Ishikawa (cell line): ENCODE results near the gene SSU72.
A peak's percentile ranks its signal among the peaks of the same experiment; 100 is the strongest.

Source experiments
- CEBPB ChIP-seq: IDR thresholded peaks from 2 replicates; pipeline ENCODE4 v1.6.1; 2012
- CREB1 ChIP-seq: IDR thresholded peaks from 2 replicates; pipeline ENCODE4 v1.6.1; 2012; ENCODE audit warnings: low read depth
- EGR1 ChIP-seq: IDR thresholded peaks from 2 replicates; pipeline ENCODE4 v1.6.1; 2012
- EP300 ChIP-seq: IDR thresholded peaks from 2 replicates; pipeline ENCODE4 v1.6.1; 2012; ENCODE audit warnings: borderline replicate concordance
- FOXM1 ChIP-seq: IDR thresholded peaks from 2 replicates; pipeline ENCODE4 v1.6.1; 2012; ENCODE audit warnings: low read depth, borderline replicate concordance
- NFIC ChIP-seq: IDR thresholded peaks from 2 replicates; pipeline ENCODE4 v1.6.1; 2012
- RAD21 ChIP-seq: IDR thresholded peaks from 2 replicates; pipeline ENCODE4 v1.6.1; 2012; ENCODE audit warnings: low read depth
- TAF1 ChIP-seq: IDR thresholded peaks from 2 replicates; pipeline ENCODE4 v1.6.1; 2012; ENCODE audit warnings: low read depth, mild to moderate bottlenecking
- TCF12 ChIP-seq: IDR thresholded peaks from 2 replicates; pipeline ENCODE4 v1.6.1; 2012; ENCODE audit warnings: low read depth
- TEAD4 ChIP-seq: IDR thresholded peaks from 2 replicates; pipeline ENCODE4 v1.6.1; 2012
- YY1 ChIP-seq: IDR thresholded peaks from 2 replicates; pipeline ENCODE4 v1.6.1; 2012; ENCODE audit warnings: low read depth
- ZBTB7A ChIP-seq: IDR thresholded peaks from 2 replicates; pipeline ENCODE4 v1.6.1; 2012; ENCODE audit warnings: low read depth
- TF ChIP-seq, protein P1 (sequence below): IDR thresholded peaks from 2 replicates; pipeline ENCODE4 v1.6.1; 2012; ENCODE audit warnings: low read depth, mild to moderate bottlenecking
- TF ChIP-seq, protein P2 (sequence below): IDR thresholded peaks from 2 replicates; pipeline ENCODE4 v1.6.1; 2012
- TF ChIP-seq, protein P3 (sequence below): IDR thresholded peaks from 2 replicates; pipeline ENCODE4 v1.6.1; 2012

SSU72 gene

DNA sequence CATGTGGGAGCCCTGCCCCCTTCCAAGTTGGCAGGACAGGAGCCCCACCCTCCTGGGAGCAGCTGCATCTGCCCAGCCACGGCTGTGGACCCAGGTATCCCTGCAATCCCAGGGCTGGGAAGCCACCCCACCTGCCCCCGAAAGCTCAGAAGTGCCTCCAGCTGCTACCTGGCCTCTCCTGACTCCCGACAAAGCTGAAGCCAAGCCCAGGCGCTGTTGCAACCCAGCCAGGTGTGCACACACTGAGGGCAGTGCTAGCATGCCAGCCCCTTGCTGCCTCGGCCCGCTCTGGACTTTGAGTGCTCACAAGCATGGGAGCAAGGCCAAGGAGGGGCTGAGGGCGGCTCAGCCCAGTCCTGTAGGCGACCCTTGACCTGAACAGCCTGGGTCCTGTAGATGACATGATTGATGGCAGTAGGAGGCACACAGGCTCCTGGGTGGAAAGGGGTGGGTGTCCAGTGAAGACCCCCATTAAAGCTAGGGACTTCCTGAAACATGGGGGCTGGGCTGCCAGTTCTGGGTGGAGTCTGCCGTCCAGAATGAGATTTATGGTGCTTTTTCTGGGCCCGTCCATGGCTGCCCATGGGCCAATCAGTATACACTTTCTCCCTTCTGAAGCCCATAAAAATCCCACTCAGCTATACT lies 2.8 kb upstream of the SSU72 start:
- TF ChIP-seq NFIC (no peak), EP300 (no peak), ZBTB7A (no peak), TEAD4 (no peak), YY1 (no peak), CREB1 (no peak), CEBPB (no peak), EGR1 (no peak)
- TF ChIP-seq, protein P1, sequence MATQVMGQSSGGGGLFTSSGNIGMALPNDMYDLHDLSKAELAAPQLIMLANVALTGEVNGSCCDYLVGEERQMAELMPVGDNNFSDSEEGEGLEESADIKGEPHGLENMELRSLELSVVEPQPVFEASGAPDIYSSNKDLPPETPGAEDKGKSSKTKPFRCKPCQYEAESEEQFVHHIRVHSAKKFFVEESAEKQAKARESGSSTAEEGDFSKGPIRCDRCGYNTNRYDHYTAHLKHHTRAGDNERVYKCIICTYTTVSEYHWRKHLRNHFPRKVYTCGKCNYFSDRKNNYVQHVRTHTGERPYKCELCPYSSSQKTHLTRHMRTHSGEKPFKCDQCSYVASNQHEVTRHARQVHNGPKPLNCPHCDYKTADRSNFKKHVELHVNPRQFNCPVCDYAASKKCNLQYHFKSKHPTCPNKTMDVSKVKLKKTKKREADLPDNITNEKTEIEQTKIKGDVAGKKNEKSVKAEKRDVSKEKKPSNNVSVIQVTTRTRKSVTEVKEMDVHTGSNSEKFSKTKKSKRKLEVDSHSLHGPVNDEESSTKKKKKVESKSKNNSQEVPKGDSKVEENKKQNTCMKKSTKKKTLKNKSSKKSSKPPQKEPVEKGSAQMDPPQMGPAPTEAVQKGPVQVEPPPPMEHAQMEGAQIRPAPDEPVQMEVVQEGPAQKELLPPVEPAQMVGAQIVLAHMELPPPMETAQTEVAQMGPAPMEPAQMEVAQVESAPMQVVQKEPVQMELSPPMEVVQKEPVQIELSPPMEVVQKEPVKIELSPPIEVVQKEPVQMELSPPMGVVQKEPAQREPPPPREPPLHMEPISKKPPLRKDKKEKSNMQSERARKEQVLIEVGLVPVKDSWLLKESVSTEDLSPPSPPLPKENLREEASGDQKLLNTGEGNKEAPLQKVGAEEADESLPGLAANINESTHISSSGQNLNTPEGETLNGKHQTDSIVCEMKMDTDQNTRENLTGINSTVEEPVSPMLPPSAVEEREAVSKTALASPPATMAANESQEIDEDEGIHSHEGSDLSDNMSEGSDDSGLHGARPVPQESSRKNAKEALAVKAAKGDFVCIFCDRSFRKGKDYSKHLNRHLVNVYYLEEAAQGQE, result no peak
- TF ChIP-seq, protein P2, sequence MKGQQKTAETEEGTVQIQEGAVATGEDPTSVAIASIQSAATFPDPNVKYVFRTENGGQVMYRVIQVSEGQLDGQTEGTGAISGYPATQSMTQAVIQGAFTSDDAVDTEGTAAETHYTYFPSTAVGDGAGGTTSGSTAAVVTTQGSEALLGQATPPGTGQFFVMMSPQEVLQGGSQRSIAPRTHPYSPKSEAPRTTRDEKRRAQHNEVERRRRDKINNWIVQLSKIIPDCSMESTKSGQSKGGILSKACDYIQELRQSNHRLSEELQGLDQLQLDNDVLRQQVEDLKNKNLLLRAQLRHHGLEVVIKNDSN, result no peak

DNA sequence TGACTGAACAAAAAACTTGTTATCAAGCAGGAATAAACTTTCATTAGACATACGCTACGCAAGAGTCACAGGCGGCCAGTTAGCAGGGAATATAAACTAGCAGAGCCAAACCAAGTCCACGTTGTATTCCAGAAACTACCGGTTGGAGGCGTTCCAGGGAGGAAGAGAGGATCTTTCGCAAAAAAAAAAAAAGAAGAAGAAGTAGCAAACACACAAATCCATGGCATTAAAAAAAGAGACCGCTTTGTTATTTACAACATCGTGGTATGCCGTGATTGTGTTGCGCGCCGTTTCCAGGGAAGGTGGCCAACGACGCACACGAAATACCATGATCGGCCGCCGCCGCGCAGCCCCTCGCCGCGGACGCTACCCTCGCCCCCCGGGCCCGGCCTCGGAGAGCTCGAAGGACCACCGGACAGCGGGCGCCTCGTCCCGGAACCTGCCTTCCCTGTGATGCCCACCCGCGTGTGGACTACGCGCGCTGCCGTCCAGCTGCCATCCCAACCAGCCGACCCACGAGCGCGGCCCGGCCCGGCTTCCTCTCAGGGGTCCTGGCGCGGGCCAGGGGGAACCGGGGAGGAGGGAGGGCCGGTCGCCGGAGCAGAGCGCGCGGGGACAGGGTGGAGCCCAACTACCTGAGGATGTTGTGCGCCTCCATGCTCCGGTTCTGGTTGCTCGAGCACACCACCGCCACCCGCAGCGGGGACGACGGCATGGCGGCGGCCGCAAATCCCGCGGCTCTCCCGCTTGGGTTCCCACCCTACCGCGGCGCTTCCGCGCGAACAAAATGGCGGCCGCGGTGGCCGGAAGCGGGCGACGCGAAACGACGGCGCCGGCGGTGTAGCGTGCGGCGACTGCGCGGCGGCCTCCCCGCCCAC lies 581 bp downstream of the SSU72 start:
- no peak for TF ChIP-seq RAD21
- TF ChIP-seq, protein P3, sequence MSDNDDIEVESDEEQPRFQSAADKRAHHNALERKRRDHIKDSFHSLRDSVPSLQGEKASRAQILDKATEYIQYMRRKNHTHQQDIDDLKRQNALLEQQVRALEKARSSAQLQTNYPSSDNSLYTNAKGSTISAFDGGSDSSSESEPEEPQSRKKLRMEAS, result peak; percentile 19
- TF ChIP-seq, protein P2, result no peak
- TF ChIP-seq FOXM1, result no peak
- no peak for TF ChIP-seq CREB1
- TF ChIP-seq ZBTB7A, result no peak; the same call in none of the 2 replicates
- peak; percentile 89 for TF ChIP-seq YY1
- TF ChIP-seq NFIC, result no peak
- no peak for TF ChIP-seq TCF12
- no peak for TF ChIP-seq TEAD4

DNA sequence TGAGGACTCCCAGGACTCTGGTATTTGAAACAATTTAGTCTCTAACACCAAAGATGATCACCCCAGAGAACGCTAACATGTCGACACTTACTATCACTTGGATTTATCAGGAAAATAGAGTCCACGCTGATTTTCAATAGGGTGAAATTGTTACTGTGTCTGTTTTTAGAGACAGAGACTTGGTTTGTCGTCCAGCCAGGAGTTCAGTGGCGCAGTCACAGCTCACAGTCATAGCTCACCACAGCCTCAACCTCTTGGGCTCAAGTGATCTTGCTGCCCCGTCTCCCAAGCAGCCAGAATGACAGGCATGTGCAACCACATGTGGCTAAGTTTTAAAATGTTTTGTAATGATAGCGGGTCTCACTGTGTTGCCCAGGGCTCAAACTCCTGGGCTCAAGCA lies 5.3 kb downstream of the SSU72 start:
- no peak for TF ChIP-seq NFIC
- TF ChIP-seq EP300, result no peak
- no peak for TF ChIP-seq YY1
- TF ChIP-seq, protein P2, result no peak
- no peak for TF ChIP-seq TAF1
- no peak for TF ChIP-seq CREB1
- TF ChIP-seq, protein P1, result no peak
- TF ChIP-seq, protein P3, result no peak
- TF ChIP-seq ZBTB7A, result no peak
- no peak for TF ChIP-seq TCF12

DNA sequence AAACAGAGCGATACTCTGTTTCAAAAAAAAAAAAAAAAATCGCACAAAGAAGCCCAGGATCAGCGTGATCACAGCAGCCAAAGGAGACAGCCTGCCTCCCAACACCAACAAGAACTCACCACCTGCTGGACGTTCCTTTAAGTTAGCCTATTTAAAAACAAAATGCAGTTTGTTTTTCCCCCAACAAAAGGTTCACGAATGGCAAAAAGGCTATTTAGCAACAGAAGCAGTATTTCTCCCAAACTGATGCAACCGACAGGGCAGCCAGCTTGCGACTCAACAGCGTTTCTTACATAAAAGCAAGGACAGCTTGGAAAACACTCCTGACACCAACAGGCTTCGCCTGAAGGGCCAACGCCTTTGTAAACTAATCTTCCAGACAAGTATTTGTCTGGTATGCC lies 6.8 kb downstream of the SSU72 start:
- TF ChIP-seq, protein P2, result no peak
- TF ChIP-seq EP300 (no peak), TAF1 (no peak), ZBTB7A (no peak), RAD21 (no peak), CEBPB (no peak), NFIC (no peak), EGR1 (no peak), TEAD4 (no peak), FOXM1 (no peak)
- TF ChIP-seq, protein P1, result no peak
- TF ChIP-seq, protein P3, result no peak
